GM04504 (cell line): Measurements from ENCODE around the gene NPDC1.

ENCODE experiments used
- DNase-seq: peaks from one replicate; pipeline ENCODE4 v3.0.0-alpha.2; 2012; ENCODE audit warnings: low read depth

The NPDC1 gene

DNA sequence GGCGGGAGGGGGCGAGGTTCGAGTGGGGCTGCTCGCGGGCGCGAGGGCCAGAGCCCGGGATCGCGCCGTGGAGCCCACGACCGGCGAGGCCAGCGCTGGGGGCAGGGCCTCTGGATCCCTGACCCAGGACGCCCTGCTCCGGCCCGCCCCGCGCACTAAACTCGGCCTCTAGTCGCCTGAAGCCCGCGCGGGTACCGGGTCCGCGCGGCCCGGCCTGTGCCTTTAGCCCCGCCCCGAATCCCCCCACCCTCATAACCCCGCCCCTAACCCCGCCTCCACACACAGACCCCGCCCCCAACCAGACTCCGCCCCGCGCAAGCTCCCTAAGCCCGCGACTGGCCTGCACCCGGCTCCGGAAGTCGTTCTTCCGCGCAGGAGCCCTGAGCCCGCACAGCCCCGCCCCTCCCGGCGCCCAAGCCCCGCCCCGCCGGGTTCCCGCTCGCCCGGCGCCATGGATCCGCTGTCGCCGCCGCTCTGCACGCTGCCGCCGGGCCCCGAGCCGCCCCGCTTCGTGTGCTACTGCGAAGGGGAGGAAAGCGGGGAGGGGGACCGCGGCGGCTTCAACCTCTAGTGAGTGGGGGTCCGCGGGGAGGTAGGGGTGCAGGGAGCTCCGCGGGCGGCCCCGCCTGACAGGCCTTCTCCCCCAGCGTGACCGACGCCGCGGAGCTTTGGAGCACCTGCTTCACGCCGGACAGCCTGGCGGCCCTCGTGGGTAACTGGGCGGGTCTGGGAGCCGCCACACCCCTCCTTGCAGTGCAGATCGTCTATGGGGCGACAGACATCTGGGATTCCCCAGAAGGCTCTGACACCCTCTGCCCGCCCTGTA lies 53.8 kb downstream of the NPDC1 start, which contains the start of gene PAXX:
Gene PAXX, plus strand, starts transcription at position 430 of the 826 bp plus-strand sequence. Its CDS starts 22 bp downstream, at position 452.
- peak; percentile 67 for DNase-seq

DNA sequence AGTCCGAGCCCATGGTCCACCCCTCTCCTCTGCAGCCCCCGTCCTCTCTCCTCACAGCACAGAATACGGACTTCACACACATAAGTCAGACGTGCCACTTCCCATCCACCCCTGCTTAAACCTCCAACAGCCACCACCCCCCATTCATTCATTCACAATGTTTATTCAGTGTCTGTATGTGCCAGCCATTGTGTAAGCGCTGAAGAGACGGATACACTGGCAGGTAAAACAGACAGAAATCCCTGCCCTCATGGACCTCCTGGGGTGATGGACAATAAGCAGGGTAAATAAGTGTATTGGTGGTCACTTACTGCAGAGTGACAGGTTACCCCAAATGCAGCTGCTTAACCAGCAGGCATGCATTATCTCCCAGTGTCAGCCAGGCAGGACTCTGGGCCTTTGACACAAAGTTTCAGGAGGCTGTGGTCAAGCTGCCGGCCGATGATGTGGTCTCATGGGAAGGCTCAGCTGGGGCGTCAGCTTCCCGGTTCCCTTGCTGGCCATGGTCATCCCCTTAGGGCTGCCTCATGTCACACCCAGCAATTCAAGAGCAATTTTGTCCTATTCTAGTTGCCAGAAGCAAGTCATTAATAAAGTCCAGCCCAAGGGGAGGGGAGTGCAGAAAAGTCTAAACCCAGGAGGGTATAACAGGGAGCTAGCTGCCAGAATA lies 55.6 kb downstream of the NPDC1 start:
- no peak for DNase-seq
